RWPE1 (cell line): Measurements from ENCODE around the gene SOS1.
"Not testable (repeated sequence)": the region's sequence is repeated elsewhere in the genome, so short reads cannot be mapped to it uniquely, and the experiment has no call there.

Experiments
- CTCF ChIA-PET: fragments of 350-600 bp; sonication (Branson Sonifier 250); formaldehyde crosslinking; extraction: SDS; loops from one replicate; lab custom pipeline; 2021; lab: Yijun Ruan, JAX
- POLR2A ChIA-PET: fragments of 400-600 bp; formaldehyde crosslinking; extraction: SDS; loops from one replicate; lab custom pipeline; 2020; ENCODE audit warnings: antibody characterized with exemption; ENCODE audit not compliant: low non-redundant PET; lab: Yijun Ruan, JAX
- DNase-seq: peaks from one replicate; pipeline ENCODE4 v3.0.0; 2012; ENCODE audit warnings: low spot score
- H3K27ac ChIP-seq: fragments of 450-650 bp; 2 replicates; pipeline ENCODE4 v1.5.1; 2017
- TF ChIP-seq, protein P1 (sequence below): fragments of 450-650 bp; conservative IDR thresholded peaks from 2 replicates; pipeline ENCODE4 v1.5.1; 2017; ENCODE audit warnings: low read depth, mild to moderate bottlenecking

The SOS1 gene

DNA sequence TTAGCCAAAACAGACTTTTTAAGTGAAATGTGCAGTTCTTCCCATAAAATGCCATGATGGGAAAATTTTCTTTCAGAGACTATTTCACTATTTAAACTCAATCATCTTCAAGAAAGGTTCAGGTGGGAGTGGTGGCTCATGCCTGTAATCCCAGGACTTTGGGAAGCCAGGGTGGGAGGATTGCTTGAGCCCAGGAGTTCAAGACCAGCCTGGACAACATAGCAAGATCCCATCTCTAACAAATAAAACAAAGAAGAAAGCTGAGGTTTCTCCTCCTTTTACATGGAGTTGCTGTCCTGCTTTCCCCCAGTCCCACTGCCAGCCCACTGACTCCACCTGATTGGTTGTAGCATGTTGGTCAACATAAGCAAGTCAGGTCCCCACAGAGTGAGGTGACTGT, 25.8 kb upstream of the SOS1 start:
- TF ChIP-seq, protein P1, sequence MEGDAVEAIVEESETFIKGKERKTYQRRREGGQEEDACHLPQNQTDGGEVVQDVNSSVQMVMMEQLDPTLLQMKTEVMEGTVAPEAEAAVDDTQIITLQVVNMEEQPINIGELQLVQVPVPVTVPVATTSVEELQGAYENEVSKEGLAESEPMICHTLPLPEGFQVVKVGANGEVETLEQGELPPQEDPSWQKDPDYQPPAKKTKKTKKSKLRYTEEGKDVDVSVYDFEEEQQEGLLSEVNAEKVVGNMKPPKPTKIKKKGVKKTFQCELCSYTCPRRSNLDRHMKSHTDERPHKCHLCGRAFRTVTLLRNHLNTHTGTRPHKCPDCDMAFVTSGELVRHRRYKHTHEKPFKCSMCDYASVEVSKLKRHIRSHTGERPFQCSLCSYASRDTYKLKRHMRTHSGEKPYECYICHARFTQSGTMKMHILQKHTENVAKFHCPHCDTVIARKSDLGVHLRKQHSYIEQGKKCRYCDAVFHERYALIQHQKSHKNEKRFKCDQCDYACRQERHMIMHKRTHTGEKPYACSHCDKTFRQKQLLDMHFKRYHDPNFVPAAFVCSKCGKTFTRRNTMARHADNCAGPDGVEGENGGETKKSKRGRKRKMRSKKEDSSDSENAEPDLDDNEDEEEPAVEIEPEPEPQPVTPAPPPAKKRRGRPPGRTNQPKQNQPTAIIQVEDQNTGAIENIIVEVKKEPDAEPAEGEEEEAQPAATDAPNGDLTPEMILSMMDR: no peak
- CTCF ChIA-PET: interaction anchor here (0.6 kb wide), 1 partner anchor 196 kb away, joined by 3 read pairs; no protein-coding TSS in a partner anchor
- no peak for DNase-seq
- POLR2A ChIA-PET: no interaction called here
- H3K27ac ChIP-seq: no peak overlapping the region

DNA sequence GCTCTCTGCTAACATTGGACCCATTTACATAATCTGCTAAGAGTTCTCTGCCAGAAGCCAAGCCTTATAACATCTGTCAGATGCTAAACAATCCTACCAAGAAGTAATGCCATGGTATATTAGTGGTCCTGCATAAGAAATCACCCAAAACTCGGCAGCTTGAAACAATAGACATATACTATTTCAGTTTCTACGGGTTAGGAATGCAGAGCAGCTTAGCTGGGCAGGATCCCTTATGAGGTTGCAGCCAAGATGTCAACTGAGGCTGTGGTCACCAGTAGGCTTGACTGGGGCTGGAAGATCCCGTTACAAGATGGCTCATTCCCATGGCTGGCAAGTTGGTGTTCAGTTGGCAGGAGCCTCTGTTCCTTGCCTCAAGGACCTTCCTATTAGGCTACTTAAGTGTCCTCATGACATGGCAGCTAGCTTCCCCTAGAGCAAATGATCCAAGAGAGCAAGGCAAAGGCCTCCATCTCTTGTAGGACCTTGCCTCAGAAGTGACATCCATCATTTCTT, 25.1 kb upstream of the SOS1 start:
- no peak for DNase-seq
- TF ChIP-seq, protein P1: no peak

DNA sequence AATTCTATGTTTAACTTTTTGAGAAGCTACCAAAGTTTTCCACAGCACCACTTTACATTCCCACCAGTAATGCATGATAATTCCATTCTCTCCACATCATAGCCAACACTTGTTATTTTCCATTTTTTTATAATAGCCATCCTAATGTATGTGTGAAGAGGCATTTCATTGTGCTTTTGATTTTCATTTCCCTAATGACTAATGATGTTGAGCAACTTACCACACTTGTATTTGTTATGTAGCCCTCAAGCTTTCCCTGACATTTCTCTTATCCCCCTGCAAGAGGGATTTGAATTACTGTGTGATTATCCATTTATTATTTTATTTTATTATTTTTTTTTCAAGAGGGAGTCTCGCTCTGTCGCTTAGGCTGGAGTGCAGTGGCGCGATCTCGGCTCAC, 23.6 kb upstream of the SOS1 start:
- H3K27ac ChIP-seq: no peak overlapping the region
- DNase-seq: no peak
- ChIA-PET CTCF (interaction anchor here (0.6 kb wide), 1 partner anchor 61 kb away, joined by 4 read pairs; no protein-coding TSS in a partner anchor), POLR2A (no interaction called here)
- TF ChIP-seq, protein P1: no peak

More for the DNA sequence above, 25.1 kb upstream of the SOS1 start:
- CTCF ChIA-PET: no interaction called here
- POLR2A ChIA-PET: no interaction called here
- H3K27ac ChIP-seq: no peak overlapping the region

DNA sequence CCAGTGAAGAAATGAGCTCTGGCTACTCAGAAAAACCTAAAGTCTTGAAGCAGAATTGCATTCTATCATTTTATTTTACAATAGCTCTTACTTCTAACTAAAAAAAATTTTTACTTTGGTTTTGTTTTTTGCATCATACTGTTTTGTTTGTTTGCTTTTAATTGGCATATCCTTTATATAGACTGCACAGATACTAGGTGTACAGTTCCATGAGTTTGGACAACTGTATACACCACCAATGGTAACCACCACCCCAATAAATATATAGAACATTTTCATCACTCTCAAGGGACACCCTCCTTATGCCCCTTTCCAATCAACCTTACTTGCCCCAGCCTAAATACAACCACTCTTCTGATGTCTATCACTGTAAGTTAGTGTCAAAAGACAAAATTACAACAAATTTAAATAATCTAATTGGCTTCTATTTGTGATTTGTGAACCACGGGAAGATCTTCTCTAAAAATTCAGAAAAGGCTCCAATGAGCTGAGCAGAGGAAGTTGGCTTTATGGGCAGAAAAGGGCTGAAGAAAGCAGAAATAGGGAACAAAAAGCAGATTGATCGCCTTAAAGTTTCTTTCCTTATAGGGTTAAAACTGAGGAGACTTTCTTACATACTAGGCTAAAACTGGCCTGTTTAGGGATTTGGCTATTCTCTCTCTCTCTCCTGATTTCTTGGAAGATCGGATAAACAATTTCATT, 22.2 kb upstream of the SOS1 start:
- H3K27ac ChIP-seq: no peak overlapping the region
- CTCF ChIA-PET: interaction anchor here (0.7 to 0.9 kb wide), 3 partner anchors 15 to 95 kb away, joined by 3 to 5 read pairs (median 4); no protein-coding TSS in a partner anchor
- TF ChIP-seq, protein P1: no peak
- no peak for DNase-seq
- POLR2A ChIA-PET: no interaction called here

DNA sequence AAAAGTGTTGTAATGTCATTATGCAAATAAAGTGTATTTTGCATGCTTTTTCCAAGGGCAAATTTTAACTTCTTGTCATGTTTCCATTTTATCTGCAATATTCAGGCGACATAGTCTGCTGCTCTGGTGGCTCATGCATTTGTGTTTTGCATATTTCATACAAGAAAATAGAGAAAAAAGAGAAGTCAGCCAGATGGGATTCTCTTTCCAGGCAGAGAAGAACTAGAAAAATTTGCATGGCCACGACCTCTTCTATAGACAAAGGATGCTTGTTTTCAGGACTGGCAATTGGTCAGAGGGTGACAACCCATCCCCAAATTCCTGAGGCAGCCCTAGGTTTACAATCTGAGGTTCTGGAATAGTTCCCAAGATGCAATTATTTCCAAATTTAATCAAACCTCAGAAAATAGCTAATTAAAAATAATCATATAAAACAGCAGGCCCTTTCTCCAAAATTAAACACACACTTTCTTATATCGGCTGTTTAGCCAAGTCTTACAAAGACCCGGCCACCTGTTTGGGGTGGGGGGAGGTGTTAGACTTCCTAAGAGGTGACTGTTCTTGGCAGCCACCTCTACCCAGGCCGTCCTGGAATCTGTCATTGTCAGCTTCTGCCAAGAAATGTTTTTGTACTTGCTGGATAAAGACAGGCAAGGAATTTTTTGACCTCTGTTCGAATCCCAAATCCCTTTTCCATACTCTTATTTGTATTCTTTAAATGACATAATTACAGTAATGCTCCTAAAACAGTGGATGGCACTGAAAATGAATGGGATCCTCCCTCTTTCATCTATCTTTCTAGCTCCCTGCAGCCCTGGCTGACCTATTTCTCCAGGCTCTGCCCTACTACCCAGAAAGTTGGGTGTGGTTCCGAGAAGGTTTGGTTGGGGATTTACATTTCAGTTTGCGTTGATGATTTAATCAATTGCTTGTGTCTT, 20.8 kb upstream of the SOS1 start:
- H3K27ac ChIP-seq: no peak overlapping the region
- no peak for DNase-seq
- ChIA-PET POLR2A (no interaction called here), CTCF (no interaction called here)
- TF ChIP-seq, protein P1: no peak

DNA sequence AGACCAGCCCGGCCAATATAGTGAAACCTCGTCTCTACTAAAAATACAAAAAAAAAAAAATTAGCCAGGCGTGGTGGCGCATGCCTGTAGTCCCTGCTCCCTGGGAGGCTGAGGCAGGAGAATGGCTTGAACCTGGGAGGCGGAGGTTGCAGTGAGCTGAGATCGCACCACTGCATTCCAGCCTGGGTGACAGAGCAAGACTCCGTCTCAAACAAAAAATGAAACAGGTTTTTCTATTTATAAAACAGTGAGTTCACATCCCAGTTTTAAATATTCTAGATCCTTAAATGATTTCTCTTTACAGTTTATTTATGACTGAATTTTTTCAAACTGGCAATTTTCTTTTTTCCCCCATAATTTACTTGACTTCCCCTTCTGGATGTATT, 20.1 kb upstream of the SOS1 start:
- CTCF ChIA-PET, DNase-seq, POLR2A ChIA-PET, H3K27ac ChIP-seq: not testable (repeated sequence)
